HepG2 (cell line): Measurements from ENCODE around the gene RAB1B. TPM values are rescaled to one million over a fixed set of nuclear protein-coding genes. Genes with fewer than 3 reads are reported as not detected.

Experiments
- AGO2 ChIP-seq: fragments of 200-400 bp; formaldehyde crosslinking; optimal IDR thresholded peaks from 2 replicates; pipeline ENCODE3; 2017; ENCODE audit warnings: mild to moderate bottlenecking, low read depth, low read length, moderate library complexity
- DNMT3B ChIP-seq: conservative IDR thresholded peaks from 2 replicates; pipeline ENCODE4 v1.6.1; 2016; ENCODE audit warnings: missing biosample characterization, control low read depth
- DPF2 ChIP-seq: sonication (generic); formaldehyde crosslinking; IDR thresholded peaks from 2 replicates; pipeline ENCODE4 v1.4.0; 2020; ENCODE audit warnings: mild to moderate bottlenecking, low read depth, missing genetic modification reagents, borderline replicate concordance
- E2F2 ChIP-seq: sonication (generic); formaldehyde crosslinking; IDR thresholded peaks from 2 replicates; pipeline ENCODE4 v1.4.0; 2020; ENCODE audit warnings: missing genetic modification reagents, borderline replicate concordance
- HOXA5 ChIP-seq: sonication (generic); formaldehyde crosslinking; IDR thresholded peaks from 2 replicates; pipeline ENCODE4 v1.4.0; 2020; ENCODE audit warnings: missing genetic modification reagents
- IRX3 ChIP-seq: sonication (generic); formaldehyde crosslinking; IDR thresholded peaks from 2 replicates; pipeline ENCODE4 v1.8.1; 2023; ENCODE audit warnings: mild to moderate bottlenecking, low read depth, missing genetic modification reagents, borderline replicate concordance
- KMT2A ChIP-seq: sonication (generic); formaldehyde crosslinking; IDR thresholded peaks from 2 replicates; pipeline ENCODE4 v1.4.0; 2020; ENCODE audit warnings: missing genetic modification reagents
- TIGD3 ChIP-seq: sonication (generic); formaldehyde crosslinking; IDR thresholded peaks from 2 replicates; pipeline ENCODE4 v1.5.1; 2020; ENCODE audit warnings: mild to moderate bottlenecking, missing genetic modification reagents, borderline replicate concordance
- ZNF670 ChIP-seq: sonication (generic); formaldehyde crosslinking; IDR thresholded peaks from 2 replicates; pipeline ENCODE4 v1.8.0; 2022; ENCODE audit warnings: mild to moderate bottlenecking, missing genetic modification reagents, borderline replicate concordance
- ZNF678 ChIP-seq: sonication (generic); formaldehyde crosslinking; IDR thresholded peaks from 2 replicates; pipeline ENCODE4 v1.4.0; 2020; ENCODE audit warnings: mild to moderate bottlenecking, missing genetic modification reagents
- ZNF747 ChIP-seq: sonication (generic); formaldehyde crosslinking; IDR thresholded peaks from 2 replicates; pipeline ENCODE4 v1.8.1; 2023; ENCODE audit warnings: missing genetic modification reagents, mild to moderate bottlenecking, borderline replicate concordance
- ZNF781 ChIP-seq: sonication (generic); formaldehyde crosslinking; IDR thresholded peaks from 2 replicates; pipeline ENCODE4 v1.5.1; 2020; ENCODE audit warnings: borderline replicate concordance, mild to moderate bottlenecking, missing genetic modification reagents; ENCODE audit errors: not compliant biosample characterization
- ZSCAN21 ChIP-seq: sonication (generic); formaldehyde crosslinking; IDR thresholded peaks from 2 replicates; pipeline ENCODE4 v1.8.0; 2022; ENCODE audit warnings: mild to moderate bottlenecking, missing genetic modification reagents, moderate library complexity, borderline replicate concordance
- ZSCAN25 ChIP-seq: sonication (generic); formaldehyde crosslinking; IDR thresholded peaks from 2 replicates; pipeline ENCODE4 v1.8.0; 2022; ENCODE audit warnings: mild to moderate bottlenecking, missing genetic modification reagents
- polyA plus RNA-seq, 8 experiments: library from polyadenylated mRNA; depleted of rRNA in 3 of 8; stranded (reverse) in 7 of 8; unstranded in 1 of 8; fragments of >200 nt; fragmentation: Illumina TruSeq in 4 of 8; extraction: Trizol in 4 of 8; gene quantifications; 2 replicates each; pipeline versions ENCODE4 v1.2.1 to v1.2.3, GENCODE V29; 2011 to 2016; ENCODE audit warnings: low read depth in 4 of 8, missing spikeins in 1 of 8, mixed read lengths in 1 of 8; ENCODE audit not compliant: insufficient read depth in 1 of 8
- total RNA-seq, 5 experiments: library from RNA; depleted of rRNA; stranded (reverse); fragments of >200 nt; fragmentation: Illumina TruSeq; extraction: Trizol; gene quantifications; 2 replicates each; pipeline ENCODE4 v1.2.3, GENCODE V29; 2016; ENCODE audit warnings: low read depth in 1 of 5
- TF ChIP-seq, protein P1 (sequence below), 2 experiments: sonication (generic) in 1 of 2; formaldehyde crosslinking in 1 of 2; IDR thresholded peaks; 2 replicates each; pipeline versions ENCODE4 v1.5.1 to v1.6.1; 2011 to 2020; ENCODE audit warnings: borderline replicate concordance in 1 of 2, low read depth in 1 of 2, low read length in 1 of 2, mild to moderate bottlenecking in 1 of 2, missing genetic modification reagents in 1 of 2, moderate library complexity in 1 of 2
- TF ChIP-seq, protein P2 (sequence below): fragments of 450-650 bp; IDR thresholded peaks from 2 replicates; pipeline ENCODE4 v1.6.1; 2017; ENCODE audit warnings: mild to moderate bottlenecking
- TF ChIP-seq, protein P3 (sequence below): sonication (generic); formaldehyde crosslinking; IDR thresholded peaks from 2 replicates; pipeline ENCODE4 v1.4.0; 2020; ENCODE audit warnings: missing genetic modification reagents, mild to moderate bottlenecking, borderline replicate concordance

Gene RAB1B
- total and polyA plus RNA-seq, 2 of the 13 experiments (the other 11 are each of a cell fraction or from before 2014, with no cell fraction given), result 77.9 to 87.9 TPM

- TF ChIP-seq KMT2A (CRISPR knock-in tag) (no peak), ZSCAN21 (0 out of 2 replicates have a peak, but pooled peaks have one; percentile 8), ZNF747 (CRISPR knock-in tag) (peak; percentile 42; the same call in 1 of the 2 replicates), AGO2 (no peak), ZNF781 (CRISPR knock-in tag) (no peak), DPF2 (no peak), ZNF678 (no peak), ZNF670 (CRISPR knock-in tag) (0 out of 2 replicates have a peak, but pooled peaks have one; percentile 54), TIGD3 (CRISPR knock-in tag) (no peak), HOXA5 (peak; percentile 58; the same call in 1 of the 2 replicates), ZSCAN25 (CRISPR knock-in tag) (no peak), E2F2 (CRISPR knock-in tag) (no peak), DNMT3B (CRISPR knock-in tag) (no peak), IRX3 (CRISPR knock-in tag) (no peak)
- TF ChIP-seq, protein P1, sequence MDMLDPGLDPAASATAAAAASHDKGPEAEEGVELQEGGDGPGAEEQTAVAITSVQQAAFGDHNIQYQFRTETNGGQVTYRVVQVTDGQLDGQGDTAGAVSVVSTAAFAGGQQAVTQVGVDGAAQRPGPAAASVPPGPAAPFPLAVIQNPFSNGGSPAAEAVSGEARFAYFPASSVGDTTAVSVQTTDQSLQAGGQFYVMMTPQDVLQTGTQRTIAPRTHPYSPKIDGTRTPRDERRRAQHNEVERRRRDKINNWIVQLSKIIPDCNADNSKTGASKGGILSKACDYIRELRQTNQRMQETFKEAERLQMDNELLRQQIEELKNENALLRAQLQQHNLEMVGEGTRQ (IDR thresholded peaks at IDR 0.05; ENCODE audit: low read depth, low read length), result no peak
- TF ChIP-seq, protein P1 (CRISPR knock-in tag; IDR thresholded peaks at IDR 0.05; ENCODE audit: borderline replicate concordance), result no peak
- TF ChIP-seq, protein P2, sequence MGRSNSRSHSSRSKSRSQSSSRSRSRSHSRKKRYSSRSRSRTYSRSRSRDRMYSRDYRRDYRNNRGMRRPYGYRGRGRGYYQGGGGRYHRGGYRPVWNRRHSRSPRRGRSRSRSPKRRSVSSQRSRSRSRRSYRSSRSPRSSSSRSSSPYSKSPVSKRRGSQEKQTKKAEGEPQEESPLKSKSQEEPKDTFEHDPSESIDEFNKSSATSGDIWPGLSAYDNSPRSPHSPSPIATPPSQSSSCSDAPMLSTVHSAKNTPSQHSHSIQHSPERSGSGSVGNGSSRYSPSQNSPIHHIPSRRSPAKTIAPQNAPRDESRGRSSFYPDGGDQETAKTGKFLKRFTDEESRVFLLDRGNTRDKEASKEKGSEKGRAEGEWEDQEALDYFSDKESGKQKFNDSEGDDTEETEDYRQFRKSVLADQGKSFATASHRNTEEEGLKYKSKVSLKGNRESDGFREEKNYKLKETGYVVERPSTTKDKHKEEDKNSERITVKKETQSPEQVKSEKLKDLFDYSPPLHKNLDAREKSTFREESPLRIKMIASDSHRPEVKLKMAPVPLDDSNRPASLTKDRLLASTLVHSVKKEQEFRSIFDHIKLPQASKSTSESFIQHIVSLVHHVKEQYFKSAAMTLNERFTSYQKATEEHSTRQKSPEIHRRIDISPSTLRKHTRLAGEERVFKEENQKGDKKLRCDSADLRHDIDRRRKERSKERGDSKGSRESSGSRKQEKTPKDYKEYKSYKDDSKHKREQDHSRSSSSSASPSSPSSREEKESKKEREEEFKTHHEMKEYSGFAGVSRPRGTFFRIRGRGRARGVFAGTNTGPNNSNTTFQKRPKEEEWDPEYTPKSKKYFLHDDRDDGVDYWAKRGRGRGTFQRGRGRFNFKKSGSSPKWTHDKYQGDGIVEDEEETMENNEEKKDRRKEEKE, result no peak
- TF ChIP-seq, protein P3, sequence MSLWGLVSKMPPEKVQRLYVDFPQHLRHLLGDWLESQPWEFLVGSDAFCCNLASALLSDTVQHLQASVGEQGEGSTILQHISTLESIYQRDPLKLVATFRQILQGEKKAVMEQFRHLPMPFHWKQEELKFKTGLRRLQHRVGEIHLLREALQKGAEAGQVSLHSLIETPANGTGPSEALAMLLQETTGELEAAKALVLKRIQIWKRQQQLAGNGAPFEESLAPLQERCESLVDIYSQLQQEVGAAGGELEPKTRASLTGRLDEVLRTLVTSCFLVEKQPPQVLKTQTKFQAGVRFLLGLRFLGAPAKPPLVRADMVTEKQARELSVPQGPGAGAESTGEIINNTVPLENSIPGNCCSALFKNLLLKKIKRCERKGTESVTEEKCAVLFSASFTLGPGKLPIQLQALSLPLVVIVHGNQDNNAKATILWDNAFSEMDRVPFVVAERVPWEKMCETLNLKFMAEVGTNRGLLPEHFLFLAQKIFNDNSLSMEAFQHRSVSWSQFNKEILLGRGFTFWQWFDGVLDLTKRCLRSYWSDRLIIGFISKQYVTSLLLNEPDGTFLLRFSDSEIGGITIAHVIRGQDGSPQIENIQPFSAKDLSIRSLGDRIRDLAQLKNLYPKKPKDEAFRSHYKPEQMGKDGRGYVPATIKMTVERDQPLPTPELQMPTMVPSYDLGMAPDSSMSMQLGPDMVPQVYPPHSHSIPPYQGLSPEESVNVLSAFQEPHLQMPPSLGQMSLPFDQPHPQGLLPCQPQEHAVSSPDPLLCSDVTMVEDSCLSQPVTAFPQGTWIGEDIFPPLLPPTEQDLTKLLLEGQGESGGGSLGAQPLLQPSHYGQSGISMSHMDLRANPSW (CRISPR knock-in tag), result no peak
Observed at GRCh38 chr11:66312549-66313320, 44.3 kb downstream of the RAB1B start (continued).
